Epithelial cell of proximal tubule (primary cell): ENCODE data around the gene TGFBI. TPM values are rescaled to one million over a fixed set of nuclear protein-coding genes. Genes with fewer than 3 reads are reported as not detected.
"Not testable (repeated sequence)": the region's sequence is repeated elsewhere in the genome, so short reads cannot be mapped to it uniquely, and the experiment has no call there.

ENCODE experiments used
- DNase-seq: peaks from one replicate; pipeline ENCODE4 v3.0.0-alpha.2; 2011; ENCODE audit warnings: low read depth
- H3K4me3 ChIP-seq: 2 replicates; pipeline ENCODE4 v1.5.1; 2011; ENCODE audit warnings: low read depth, mild to moderate bottlenecking, low read length
- total RNA-seq: library from RNA; depleted of rRNA; stranded (reverse); fragments of >200 nt; gene quantifications from 2 replicates; pipeline ENCODE4 v1.2.3, GENCODE V29; 2015
- TF ChIP-seq, protein P1 (sequence below): conservative IDR thresholded peaks from 2 replicates; pipeline ENCODE4 v1.5.1; 2012; ENCODE audit warnings: low read depth, mild to moderate bottlenecking, low read length

Gene TGFBI
- total RNA-seq, 1 donor from 2014 or later = 371 TPM

DNA sequence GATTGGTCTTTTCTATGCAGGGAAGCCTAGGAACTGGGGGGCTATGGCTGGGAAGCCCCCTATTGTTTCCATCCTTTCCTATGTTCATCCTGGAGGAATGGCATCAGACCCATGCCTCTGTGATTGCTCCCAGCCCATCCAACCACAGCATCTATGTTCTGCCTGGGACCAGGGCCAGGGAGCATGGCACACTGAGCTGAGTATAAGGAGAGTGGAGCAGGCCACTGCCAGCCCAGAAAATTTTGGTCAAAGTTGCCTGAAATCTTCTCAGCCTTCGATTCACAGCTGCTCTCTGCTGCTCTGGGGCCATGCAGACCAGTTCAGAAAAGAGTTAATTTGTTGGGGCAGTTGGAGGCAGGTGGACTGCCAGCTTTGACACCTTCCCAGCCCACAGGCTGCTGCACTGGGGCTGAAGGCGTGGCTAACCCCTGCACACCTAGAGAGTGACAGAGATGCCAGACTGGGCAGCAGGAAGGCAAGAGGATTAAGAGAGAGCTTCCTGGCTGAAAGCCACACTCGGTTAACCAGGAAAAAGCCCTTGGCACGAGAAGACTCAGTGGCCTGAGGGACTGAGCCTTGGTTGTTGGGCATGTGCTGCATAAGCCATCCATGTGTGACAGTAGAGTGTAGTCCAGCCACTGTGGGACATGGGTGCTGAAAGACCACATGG, 12.1 kb downstream of the TGFBI start:
- no peak overlapping the region for H3K4me3 ChIP-seq
- TF ChIP-seq, protein P1, sequence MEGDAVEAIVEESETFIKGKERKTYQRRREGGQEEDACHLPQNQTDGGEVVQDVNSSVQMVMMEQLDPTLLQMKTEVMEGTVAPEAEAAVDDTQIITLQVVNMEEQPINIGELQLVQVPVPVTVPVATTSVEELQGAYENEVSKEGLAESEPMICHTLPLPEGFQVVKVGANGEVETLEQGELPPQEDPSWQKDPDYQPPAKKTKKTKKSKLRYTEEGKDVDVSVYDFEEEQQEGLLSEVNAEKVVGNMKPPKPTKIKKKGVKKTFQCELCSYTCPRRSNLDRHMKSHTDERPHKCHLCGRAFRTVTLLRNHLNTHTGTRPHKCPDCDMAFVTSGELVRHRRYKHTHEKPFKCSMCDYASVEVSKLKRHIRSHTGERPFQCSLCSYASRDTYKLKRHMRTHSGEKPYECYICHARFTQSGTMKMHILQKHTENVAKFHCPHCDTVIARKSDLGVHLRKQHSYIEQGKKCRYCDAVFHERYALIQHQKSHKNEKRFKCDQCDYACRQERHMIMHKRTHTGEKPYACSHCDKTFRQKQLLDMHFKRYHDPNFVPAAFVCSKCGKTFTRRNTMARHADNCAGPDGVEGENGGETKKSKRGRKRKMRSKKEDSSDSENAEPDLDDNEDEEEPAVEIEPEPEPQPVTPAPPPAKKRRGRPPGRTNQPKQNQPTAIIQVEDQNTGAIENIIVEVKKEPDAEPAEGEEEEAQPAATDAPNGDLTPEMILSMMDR = no peak
- DNase-seq = no peak

DNA sequence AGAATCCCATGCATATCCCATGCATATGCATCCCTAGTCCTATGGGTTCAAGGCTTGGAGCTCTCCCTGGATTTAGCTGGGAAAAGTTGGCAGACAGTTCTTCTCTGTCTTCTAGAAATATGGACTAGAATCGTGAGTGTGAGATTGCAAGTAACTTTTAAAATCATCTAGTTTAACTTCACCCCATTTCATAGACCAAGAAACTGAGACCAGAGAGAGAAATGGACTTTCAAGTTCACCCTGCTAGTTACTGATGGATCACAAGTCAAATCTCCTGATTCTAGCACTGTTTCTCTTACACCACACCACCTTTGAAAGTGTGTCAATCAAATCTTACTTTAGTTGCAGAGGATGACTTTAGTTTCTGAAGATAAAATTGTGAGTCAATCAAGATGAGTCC, 13.4 kb downstream of the TGFBI start:
- TF ChIP-seq, protein P1 = no peak
- no peak for DNase-seq
- no peak overlapping the region for H3K4me3 ChIP-seq

DNA sequence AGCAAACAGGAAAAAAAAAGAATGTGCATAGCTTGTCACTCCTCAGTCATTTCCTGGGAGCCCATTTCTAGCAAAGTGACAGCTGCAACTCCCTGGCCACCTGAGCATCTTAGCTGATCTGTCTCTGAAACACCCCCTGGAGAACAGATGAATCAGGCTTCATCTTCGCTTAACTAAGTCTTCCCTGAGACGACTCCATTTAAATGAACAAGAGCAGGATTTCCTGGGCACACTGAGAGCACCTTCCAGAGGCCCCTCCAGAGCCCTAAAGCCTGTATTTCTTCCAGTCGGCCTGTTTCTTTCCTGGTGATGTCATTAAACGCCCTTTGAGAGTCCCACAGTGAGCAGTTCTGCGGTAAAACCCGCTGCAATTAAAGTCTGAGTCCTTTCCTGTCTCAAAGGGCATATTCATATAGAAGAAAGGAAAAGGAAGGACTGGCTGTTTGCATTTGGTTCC, 13.9 kb downstream of the TGFBI start:
- DNase-seq = no peak
- H3K4me3 ChIP-seq = no peak overlapping the region

DNA sequence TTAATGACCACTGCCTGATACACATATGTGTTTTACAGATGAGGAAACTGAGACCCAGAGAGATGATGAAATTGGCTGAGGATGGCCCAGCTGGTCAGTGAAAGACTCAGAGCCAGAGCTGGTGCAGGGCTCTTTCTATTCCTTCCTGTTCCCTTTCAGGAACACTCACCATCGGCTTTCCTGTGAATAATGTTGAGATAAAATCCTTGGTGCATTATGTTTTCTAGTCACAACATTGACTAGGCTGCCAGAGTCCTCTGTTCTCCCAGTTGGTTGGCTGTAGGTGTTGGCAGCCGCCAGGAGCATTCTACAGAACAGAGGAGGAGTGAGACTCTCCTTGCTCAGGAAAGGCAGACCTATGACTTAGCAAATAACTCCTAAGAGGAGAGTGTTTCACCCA, 14.8 kb downstream of the TGFBI start:
- DNase-seq = no peak
- TF ChIP-seq, protein P1 = no peak
- no peak overlapping the region for H3K4me3 ChIP-seq

More for the DNA sequence above, 13.9 kb downstream of the TGFBI start:
- TF ChIP-seq, protein P1 = no peak

DNA sequence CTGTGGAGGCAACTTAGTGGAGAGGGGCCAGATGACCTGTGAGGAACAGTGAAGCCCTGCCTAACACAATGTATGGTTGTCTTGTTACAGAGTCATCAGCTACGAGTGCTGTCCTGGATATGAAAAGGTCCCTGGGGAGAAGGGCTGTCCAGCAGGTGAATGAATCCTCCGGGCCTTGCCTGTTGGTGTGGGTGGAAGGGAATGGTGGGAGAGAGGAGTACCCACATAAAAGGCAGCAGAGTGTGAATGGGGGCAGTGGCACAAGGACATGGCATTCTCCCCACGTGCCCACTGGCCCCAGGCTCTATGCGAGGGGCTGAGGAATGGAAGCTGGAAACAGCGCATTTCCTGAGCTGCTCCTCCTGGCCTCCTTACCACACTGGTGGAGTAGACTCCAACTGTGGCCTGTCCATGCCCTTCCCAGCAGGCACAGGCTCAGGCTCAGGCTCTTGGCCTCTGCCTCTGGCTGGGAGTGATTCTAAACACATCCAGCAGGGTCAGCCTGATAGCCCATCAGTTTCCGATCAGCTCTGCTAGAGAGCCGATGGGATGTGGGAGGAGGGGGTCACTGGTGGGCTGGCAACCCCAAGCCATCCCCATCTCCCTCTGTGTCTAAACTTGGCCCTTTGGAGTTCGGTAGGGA, 15.3 kb downstream of the TGFBI start:
- TF ChIP-seq, protein P1 = no peak
- no peak for DNase-seq
- no peak overlapping the region for H3K4me3 ChIP-seq

DNA sequence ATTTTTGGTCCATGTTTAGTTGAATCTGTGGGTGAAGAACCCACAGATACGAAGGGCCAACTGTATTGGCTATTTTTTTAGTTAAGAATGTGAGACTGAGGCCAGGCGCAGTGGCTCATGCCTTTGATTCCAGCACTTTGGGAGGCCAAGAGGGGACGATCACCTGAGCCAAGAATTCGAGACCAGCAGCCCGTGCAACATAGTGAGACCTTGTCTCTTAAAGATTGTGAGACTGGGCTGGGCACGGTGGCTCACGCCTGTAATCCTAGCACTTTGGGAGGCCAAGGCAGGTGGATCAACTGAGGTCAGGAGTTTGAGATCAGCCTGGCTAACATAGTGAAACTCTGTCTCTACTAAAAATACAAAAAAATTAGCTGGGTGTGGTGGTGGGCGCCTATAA, 16.2 kb downstream of the TGFBI start:
- DNase-seq, H3K4me3 ChIP-seq: not testable (repeated sequence)

DNA sequence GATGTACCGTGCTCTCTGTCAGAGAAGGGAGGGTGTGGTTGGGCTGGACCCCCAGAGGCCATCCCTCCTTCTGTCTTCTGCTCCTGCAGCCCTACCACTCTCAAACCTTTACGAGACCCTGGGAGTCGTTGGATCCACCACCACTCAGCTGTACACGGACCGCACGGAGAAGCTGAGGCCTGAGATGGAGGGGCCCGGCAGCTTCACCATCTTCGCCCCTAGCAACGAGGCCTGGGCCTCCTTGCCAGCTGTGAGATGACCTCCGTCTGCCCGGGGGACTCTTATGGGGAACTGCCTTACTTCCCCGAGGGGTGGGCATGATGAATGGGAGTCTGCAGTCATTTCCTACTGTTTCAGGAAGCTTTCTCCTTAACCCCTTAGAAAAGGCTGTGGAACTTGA, 17.5 kb downstream of the TGFBI start:
- no peak overlapping the region for H3K4me3 ChIP-seq
- TF ChIP-seq, protein P1 = no peak
- no peak for DNase-seq
